HG03103 (cell line): ENCODE data around the gene STK32B.
"Not testable (repeated sequence)": the region's sequence is repeated elsewhere in the genome, so short reads cannot be mapped to it uniquely, and the experiment has no call there.

Experiments
- ATAC-seq: cut with Tn5 transposase; IDR thresholded peaks from one replicate; pipeline ENCODE4 v1.9.1; 2021; ENCODE audit warnings: low read depth; ENCODE audit not compliant: unreplicated experiment

The STK32B gene

DNA sequence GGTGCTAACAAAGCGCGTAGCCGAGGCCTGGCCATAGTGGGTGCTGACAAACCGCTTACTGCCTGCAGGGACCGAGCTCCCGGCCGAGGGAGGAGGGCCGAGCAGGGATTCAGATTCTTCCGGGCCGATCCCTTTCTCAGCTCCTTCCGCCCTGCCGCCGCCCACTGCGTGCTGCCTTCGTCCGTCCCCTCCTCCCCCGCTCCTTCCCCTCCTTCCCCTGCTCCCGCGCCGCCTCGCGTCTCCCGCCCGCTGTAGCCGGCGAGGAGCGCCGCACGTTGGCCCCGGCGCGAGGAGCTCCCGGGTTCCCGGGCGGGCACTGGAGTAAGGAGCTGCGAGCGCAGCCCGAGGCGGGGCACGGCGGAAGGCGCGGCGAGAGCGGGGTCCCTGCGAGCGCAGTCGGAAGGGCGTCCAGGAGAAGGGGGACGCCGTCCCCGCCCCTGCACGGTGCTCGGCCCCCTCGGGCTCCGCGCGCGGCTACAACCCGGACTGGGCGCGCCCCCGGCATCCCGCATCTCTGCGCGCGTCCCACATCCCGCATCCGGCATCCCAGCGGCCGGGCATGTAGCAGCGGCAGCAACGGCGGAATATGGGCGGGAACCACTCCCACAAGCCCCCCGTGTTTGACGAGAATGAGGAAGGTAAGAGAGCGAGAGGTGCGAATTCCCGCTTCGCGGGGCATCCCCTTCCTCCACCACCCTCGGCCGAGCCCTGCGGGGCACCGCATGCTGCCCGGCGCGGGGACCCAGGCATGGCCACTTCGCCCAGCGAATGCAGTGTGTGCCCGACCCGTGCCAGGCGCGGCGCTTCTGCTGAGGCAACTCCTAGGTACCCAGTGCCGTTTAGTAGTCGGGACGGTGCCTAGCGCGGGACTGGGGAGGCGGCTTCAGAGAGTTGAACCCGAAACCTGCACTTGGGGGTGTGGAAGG, at the start of gene STK32B:
Gene STK32B, plus strand, starts transcription at position 203 of the 926 bp plus-strand sequence.
- ATAC-seq: no peak

DNA sequence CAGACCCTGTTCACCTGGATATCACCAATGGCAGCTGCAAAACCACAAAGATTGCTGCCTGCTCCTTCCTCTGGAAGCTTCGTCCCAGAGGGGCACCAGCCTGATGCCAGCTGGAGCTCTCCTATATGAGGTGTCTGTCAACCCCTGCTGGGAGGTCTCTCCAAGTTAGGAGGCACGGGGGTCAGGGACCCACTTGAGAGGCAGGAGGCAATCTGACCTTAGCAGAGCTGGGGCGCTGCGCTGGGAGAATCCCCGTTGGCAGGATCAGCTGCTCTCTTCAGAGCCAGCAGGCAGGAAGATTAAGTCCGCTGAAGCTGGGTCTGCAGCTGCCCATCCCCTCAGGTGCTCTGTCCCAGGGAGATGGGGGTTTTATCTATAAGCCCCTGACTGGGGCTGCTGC, 49.6 kb upstream of the STK32B start:
- ATAC-seq: not testable (repeated sequence)

DNA sequence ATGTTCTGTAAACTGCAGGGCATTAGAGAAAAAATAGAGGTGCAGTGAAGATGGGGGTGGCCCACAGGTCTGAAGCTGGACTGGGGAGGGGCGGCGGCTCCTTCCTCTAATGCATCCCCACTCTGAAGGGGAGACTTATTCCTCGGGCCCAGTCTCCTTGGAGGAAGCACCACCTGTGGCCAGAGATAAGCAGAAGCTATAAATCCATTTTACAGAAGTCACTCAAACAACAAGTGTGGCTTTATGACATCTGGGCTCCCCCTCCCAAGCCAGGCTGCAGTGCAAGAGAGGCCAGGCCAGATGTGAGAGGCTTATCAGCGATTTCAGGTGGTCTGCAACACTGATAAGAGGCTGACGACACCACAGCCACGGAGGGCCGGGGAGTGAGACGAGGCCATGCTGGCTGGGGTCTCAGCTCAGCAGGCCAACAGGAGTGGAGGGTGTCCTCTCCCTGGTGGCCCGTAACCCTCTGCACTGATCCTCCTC, 47.9 kb upstream of the STK32B start:
- ATAC-seq: no peak

DNA sequence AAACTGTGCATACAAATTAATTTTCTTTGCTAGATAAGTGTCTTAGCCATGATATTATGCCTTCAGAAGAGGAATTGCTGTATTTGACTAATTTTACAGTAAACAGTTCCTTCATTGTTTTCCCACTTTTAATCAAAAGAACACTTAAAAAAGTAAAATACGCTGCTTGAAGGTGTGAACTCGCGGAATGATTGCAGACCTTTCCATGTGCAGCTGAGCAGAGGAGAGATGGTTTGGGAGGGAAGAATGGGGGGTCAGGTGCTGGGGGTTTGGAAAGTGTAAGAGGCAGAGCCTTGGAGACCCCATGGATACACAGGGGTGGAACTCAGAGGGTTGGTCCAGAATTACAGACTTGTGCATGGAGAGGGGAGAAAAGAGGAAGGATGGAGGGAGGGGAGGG, 47.4 kb upstream of the STK32B start:
- ATAC-seq: no peak

DNA sequence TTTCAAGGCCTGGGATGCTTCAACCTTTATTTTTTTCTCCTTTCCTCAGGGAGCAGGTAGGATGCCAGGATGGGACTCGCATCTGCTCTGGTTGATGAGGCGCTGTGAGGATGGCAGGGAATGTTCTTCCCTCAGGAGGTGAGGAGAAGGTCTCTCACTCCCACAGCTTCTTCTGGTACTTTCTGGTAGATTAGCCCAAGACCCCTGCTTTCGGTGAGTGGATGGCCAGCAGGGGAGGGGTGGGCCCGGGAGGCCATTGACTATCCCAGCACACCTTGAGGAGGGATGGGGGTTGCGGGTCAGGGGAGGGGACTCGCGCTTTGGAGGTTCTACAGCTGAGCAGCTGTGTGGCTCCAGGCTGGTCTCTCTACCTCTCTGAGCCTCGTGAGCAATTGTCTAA, 46.8 kb upstream of the STK32B start:
- ATAC-seq: no peak

DNA sequence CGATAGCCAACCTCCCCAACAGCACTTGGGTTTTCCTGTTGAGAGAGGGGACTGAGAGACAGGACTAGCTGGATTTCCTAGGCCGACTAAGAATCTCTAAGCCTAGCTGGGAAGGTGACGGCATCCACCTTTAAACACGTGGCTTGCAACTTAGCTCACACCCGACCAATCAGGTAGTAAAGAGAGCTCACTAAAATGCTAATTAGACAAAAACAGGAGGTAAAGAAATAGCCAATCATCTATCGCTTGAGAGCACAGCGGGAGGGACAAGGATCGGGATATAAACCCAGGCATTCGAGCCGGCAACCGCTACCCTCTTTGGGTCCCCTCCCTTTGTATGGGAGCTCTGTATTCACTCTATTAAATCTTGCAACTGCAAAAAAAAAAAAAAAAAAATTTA, 44.3 kb upstream of the STK32B start:
- not testable (repeated sequence) for ATAC-seq

DNA sequence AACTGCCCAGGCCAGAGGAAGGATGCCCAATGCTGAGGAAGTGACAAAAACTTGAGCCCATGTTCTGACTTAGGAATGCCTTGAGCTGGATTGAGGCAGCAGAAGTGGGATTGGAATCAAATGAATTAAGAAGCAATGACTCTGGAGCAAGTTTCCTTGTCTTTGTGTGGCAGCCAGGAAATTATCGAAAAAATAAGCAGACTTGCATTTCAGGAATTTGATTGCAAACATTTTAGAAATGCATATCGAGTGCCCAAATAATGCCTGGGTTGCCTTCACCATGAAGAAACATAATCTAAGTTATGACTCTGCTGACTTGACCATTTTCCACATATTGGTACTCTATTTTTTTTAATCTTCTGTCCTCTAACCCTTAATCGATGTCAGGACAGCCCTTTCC, 41.5 kb upstream of the STK32B start:
- ATAC-seq: no peak

DNA sequence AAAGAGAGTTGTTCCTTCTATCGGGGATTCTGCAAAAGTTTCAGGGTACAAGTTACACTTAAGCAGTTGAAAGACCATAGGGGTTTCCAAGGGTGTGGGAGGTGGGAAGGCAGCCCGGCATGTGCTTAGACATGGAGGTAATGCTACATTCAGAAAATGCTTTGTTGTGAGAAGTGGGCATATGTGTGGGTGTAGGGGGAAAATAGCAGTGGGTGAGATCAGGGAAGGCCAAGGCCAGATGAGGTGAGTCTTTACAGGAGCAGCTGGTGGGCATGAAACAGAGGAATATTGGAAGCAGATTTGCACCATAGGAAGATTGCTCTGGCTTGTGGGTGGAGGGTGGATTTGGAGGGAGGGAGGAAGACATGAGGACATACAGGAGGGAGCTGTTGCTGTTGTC, 40.3 kb upstream of the STK32B start:
- ATAC-seq: no peak

DNA sequence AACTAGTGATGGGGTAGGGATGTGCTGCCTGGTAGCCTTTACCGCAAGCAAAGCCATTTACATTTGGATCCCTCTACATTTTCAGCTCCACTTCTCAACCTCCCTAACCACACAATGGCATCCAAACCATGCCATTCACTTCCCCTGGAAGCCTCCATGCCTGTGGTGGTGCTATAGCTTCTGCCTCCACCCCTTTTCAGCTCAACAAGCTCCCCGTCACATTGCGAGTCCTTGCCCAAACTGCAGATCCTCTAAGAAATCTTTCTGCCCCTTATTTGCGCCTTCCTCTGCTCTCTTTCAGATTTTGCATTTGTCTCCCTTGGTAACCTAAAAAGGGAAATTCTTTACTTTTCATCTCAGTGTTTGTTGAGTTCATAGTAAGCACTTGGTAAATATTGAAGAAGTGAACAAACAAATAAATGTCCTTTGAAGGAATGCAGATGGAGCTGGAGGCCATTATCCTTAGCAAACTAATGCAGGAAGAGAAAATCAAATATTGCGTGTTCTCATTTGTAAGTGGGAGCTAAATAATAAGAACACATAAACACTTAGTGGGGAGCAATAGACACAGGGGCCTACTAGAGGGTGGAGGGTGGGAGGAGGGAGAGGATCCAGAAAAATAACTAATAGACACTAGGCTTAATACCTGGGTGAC, 38.9 kb upstream of the STK32B start:
- no peak for ATAC-seq

DNA sequence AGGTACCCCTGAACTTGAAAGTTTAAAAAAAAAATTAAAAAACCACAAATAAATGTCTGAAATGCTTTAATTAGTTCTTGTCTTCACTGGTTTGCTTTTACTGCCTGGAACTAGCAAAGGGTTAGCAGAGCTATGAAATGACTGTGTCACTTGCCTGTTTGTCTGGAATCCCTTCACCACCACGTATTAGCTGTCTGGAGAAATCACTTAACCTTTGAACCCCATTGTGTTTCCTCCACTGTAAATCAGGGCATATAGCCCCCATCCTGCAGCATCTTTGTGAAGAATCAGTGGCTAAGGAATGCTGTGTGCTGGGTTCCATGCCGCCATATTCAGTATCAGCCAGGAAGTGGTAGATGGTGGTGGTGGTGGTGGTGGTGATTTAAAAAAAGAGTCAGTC, 38.3 kb upstream of the STK32B start:
- no peak for ATAC-seq

DNA sequence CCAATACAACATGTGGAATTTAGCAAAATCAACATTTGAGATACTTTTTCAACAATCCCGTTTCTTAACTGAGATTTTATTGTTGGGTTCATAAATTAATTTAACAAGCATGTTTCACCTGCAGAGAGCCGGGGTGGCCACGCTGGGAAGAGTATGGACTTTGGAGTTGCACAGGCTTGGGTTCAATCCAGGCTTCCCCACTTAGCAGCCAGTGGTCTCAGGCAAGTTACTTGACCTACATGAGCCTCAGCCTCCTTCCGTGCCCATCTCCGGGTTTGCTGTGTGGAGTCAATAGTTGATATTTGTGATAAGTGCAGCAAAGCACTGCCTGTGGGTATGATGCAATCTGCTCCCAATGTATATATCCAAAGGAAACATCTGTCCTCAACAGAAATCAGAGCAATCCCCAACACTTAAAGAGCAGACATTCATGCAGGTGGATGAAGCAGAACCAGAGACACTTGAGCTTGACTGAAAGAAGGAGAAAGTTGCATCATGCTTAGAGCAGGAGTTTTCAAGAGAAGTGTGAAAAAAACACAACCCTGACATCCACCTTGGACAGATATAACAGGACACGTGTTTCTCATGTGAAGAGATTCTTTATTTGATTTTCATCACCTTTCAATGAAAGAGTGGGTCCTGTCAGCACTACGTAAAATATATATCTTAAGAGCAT, 37.1 kb upstream of the STK32B start:
- no peak for ATAC-seq

DNA sequence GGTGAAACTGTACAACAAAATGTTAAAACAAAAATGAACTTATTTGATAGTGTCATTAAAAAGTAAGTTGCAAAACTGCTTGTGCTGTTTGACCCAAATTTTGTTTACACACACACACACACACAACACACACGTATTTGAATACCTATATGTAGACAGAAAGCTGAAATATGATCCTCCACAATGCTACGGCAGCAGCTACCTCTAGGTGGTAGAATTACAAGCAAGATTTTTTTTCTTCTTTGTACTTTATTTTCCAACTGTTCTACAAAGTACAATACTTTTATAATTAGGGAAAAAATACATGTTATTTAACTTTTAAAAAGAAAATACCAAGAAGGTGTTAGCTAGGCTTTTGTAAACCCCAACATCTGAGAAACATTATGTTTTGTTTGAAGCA, 33.2 kb upstream of the STK32B start:
- no peak for ATAC-seq

DNA sequence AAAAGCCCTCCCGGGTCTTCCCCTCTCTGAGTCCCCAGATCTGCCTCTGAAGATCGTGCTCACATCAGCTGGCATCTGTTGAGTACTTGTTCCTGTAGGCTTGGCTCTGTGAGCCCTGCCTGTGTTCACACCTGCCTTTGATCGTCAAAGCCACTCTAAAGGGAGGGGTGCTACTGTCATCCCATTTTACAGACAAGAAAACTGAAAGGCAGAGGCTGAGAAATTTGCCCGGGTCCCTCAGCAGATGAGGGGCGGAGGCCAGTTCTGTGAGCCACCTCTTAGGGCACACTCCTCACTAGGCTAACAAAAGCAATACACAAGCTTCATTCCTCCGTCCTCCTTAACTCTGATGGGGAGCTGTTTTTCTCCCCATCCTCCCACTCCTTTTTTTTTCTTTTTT, 32.7 kb upstream of the STK32B start:
- ATAC-seq: no peak

DNA sequence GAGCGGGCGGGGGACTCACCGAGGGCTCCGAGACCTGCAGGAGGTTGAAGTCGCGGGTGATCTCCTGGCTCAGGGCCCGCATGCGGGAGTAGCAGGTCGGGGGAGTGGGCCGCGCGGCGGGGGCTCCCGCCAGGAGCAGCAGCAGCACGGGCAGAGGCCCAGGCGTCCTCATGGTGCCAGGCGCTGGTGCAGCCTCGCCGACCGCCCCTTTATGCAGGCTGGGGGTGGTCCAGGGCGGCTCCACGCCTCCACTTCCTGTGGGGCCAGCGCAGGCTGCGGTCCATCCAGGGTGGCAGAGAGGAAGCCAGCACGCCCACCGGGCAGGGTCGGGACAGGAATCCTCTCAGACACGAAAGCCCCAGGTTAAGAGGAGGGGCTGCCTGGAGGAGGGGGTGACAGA, 32.0 kb upstream of the STK32B start, which contains the start of gene CYTL1:
Gene CYTL1, minus strand, starts transcription at position 185 of the 400 bp plus-strand sequence. Its CDS starts 13 bp downstream, at position 172.
- ATAC-seq: no peak

DNA sequence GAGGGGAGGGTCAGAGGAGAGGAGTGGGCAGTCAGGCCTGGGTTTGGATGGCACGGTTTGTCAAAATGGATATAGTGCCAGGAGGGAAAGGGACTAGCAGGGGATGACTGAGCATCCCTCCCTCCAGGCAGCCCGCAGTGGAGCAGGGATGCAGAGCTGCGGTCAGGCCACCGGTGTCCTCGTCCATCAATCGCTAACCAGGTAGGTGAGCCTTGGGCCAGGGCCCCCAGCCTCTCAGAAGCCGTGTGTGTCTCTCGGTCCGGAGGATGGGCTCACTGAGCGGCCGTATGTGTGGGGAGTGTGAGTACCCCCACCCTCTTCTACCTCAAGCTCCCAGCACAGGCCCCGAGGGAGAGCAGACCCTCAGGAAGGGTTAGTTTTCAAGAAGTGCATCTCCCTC, 31.5 kb upstream of the STK32B start:
- no peak for ATAC-seq

DNA sequence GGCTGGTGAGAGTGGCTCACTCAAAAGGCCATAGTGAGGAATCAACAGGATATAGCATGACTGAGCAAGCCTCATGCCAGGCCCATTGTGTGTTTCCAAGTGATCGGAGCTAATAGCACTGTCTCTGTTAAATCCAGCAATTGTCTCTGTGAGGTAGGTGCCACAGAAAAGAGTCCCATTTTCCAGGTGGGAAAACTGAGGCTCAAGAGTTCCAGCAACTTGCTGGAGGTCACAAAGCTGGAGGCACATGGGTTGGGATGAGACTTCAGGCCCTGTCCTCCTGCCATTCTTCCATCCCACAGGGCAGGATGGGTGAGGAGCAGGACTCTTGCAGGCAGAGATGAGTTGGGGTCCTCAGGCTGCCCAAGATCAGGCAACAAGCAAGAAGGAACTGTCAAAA, 30.9 kb upstream of the STK32B start:
- ATAC-seq: no peak

DNA sequence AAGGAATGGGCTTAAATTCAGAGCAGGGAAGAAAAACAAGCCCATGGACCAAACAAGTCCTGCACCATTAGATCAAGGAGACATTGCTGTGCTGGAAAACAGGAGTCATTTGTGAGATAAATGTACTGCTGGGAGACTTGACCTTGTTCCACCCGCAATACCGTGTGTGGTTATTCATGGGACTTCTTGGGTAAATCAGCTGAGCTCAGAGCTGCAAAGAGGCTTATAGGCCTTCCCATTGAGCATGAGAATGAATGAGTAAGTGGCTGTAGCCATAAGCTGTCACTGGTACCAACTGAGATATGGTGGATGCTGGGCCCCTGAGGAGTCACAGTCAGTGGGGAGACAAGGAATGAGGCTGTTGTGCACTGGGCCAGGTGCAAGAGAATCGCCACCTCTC, 29.7 kb upstream of the STK32B start:
- no peak for ATAC-seq

DNA sequence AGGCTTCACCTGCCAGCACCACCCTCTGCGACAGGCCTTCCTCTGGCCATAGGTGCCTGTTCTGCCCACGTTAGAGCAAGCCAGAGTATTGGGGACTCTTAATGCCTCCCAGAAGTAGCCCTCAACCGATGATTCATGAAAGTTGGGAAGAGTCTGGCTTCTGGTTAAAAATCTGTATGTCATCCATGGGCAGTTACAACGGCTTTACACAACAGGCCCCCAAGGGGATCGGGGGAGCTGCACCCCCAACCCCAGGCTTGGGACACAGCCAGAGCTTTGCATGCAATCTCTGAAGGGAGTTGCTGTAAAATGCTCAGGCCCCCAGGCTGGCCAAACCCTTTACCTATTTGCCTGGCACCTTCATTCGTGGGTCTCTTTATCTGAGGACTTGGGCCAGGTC, 26.6 kb upstream of the STK32B start:
- no peak for ATAC-seq

DNA sequence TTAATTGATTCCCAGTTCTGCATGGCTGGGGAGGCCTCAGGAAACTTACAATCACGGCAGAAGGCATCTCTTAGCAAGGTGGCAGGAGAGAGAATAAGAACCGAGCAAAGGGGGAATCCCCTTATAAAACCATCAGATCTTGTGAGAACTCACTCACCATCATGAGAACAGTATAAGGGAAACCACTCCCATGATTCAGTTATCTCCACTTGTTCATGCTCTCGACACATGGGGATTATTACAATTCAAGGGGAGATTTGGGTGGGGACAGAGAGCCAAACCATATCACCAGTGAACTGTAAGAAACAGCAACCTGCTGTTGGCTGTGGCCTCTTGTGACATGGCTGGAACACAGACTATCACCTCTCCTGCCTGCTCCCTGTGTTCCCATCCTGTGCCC, 24.9 kb upstream of the STK32B start:
- no peak for ATAC-seq

DNA sequence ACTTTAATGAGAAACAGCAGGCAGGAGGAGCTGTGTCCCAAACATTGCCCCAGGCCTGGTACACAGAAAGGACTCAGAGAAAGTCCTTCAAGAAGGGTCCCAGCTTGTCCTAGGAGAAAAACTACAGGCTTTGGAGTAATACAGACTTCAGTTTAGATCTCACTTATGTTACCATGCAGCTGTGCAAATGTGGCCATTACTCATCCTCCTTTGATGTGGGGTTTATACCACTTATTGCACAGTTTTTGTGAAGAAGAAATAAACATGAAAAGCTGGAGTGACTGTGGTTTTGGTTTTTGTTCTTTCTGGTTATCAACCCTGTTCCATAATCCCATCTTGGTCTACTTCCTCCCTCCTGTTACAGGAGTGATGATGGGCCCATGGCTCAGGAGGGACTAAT, 23.9 kb upstream of the STK32B start:
- ATAC-seq: no peak

DNA sequence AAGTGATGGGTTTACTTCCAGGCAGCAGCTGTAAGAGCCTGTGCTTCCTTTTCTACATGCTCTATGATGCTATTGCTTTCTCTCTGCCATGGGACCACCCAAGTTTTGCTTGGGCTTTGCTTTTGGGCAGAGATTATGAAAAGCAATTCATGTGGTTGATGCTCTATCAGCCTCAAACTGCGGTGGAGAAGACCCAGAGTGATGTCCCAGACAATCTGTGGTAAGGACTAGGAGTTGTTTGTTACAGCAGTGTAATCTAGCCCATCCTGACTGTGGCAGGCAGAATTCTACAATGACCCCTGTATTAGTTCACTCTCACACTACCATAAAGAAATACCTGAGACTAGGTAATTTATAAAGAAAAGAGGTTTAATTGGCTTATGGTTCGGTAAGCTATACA, 22.8 kb upstream of the STK32B start:
- ATAC-seq: no peak
